Measurements from ENCODE around the gene HCN1.

- no peak for TF ChIP-seq ZNF776 (tag by site-specific recombination; IDR thresholded peaks at IDR 0.05; ENCODE audit: borderline replicate concordance)
- TF ChIP-seq ZNF792 (tag by site-specific recombination; IDR thresholded peaks at IDR 0.05): no peak
- TF ChIP-seq, protein P1, sequence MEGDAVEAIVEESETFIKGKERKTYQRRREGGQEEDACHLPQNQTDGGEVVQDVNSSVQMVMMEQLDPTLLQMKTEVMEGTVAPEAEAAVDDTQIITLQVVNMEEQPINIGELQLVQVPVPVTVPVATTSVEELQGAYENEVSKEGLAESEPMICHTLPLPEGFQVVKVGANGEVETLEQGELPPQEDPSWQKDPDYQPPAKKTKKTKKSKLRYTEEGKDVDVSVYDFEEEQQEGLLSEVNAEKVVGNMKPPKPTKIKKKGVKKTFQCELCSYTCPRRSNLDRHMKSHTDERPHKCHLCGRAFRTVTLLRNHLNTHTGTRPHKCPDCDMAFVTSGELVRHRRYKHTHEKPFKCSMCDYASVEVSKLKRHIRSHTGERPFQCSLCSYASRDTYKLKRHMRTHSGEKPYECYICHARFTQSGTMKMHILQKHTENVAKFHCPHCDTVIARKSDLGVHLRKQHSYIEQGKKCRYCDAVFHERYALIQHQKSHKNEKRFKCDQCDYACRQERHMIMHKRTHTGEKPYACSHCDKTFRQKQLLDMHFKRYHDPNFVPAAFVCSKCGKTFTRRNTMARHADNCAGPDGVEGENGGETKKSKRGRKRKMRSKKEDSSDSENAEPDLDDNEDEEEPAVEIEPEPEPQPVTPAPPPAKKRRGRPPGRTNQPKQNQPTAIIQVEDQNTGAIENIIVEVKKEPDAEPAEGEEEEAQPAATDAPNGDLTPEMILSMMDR (tag by site-specific recombination; IDR thresholded peaks at IDR 0.05): no peak
- TF ChIP-seq ZNF707 (tag by site-specific recombination; IDR thresholded peaks at IDR 0.05): no peak
- TF ChIP-seq TSHZ1 (tag by site-specific recombination; IDR thresholded peaks at IDR 0.05; ENCODE audit: borderline replicate concordance): no peak
- TF ChIP-seq ZNF324 (tag by site-specific recombination; IDR thresholded peaks at IDR 0.05): no peak
- TF ChIP-seq, protein P2, sequence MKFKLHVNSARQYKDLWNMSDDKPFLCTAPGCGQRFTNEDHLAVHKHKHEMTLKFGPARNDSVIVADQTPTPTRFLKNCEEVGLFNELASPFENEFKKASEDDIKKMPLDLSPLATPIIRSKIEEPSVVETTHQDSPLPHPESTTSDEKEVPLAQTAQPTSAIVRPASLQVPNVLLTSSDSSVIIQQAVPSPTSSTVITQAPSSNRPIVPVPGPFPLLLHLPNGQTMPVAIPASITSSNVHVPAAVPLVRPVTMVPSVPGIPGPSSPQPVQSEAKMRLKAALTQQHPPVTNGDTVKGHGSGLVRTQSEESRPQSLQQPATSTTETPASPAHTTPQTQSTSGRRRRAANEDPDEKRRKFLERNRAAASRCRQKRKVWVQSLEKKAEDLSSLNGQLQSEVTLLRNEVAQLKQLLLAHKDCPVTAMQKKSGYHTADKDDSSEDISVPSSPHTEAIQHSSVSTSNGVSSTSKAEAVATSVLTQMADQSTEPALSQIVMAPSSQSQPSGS (tag by site-specific recombination; IDR thresholded peaks at IDR 0.05; ENCODE audit: low read depth): no peak
- TF ChIP-seq, protein P3, sequence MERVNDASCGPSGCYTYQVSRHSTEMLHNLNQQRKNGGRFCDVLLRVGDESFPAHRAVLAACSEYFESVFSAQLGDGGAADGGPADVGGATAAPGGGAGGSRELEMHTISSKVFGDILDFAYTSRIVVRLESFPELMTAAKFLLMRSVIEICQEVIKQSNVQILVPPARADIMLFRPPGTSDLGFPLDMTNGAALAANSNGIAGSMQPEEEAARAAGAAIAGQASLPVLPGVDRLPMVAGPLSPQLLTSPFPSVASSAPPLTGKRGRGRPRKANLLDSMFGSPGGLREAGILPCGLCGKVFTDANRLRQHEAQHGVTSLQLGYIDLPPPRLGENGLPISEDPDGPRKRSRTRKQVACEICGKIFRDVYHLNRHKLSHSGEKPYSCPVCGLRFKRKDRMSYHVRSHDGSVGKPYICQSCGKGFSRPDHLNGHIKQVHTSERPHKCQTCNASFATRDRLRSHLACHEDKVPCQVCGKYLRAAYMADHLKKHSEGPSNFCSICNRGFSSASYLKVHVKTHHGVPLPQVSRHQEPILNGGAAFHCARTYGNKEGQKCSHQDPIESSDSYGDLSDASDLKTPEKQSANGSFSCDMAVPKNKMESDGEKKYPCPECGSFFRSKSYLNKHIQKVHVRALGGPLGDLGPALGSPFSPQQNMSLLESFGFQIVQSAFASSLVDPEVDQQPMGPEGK (tag by site-specific recombination; IDR thresholded peaks at IDR 0.05): no peak
- TF ChIP-seq ZFP3 (tag by site-specific recombination; IDR thresholded peaks at IDR 0.05; ENCODE audit: low read depth): no peak
- TF ChIP-seq ELK4 (IDR thresholded peaks at IDR 0.05; ENCODE audit: borderline replicate concordance, low read depth, low read length): no peak
These were observed 53.1 kb downstream of the HCN1 start for GRCh38 chr5:45643056-45643455.
